NT2/D1 (cell line): ENCODE data around the gene POLE3.
"Not testable (repeated sequence)": the region's sequence is repeated elsewhere in the genome, so short reads cannot be mapped to it uniquely, and the experiment has no call there.

Experiments
- DNase-seq: peaks from one replicate; pipeline ENCODE4 v3.0.0-alpha.2; 2011; ENCODE audit warnings: low read depth, low spot score
- H3K27me3 ChIP-seq: 2 replicates; pipeline ENCODE4 v1.6.0; 2011; ENCODE audit warnings: mild to moderate bottlenecking; ENCODE audit not compliant: insufficient read length, insufficient read depth
- H3K36me3 ChIP-seq: 2 replicates; pipeline ENCODE4 v1.6.1; 2011; ENCODE audit warnings: mild to moderate bottlenecking, low read length, mixed read lengths; ENCODE audit not compliant: insufficient read depth, insufficient read length
- H3K4me1 ChIP-seq: 2 replicates; pipeline ENCODE4 v1.5.1; 2011; ENCODE audit not compliant: insufficient read depth, insufficient read length
- H3K4me3 ChIP-seq: 2 replicates; pipeline ENCODE4 v1.5.1; 2011; ENCODE audit warnings: low read depth; ENCODE audit not compliant: insufficient read length
- H3K9ac ChIP-seq: 2 replicates; pipeline ENCODE4 v1.6.0; 2011; ENCODE audit warnings: low read depth; ENCODE audit not compliant: insufficient read length
- H3K9me3 ChIP-seq: 2 replicates; pipeline ENCODE4 v1.5.1; 2011; ENCODE audit warnings: mild to moderate bottlenecking, low read length; ENCODE audit not compliant: insufficient read depth
- SUZ12 ChIP-seq: IDR thresholded peaks from 2 replicates; pipeline ENCODE4 v1.6.1; 2011; ENCODE audit not compliant: insufficient read length, insufficient read depth; ENCODE audit errors: extremely low read depth
- YY1 ChIP-seq: IDR thresholded peaks from 2 replicates; pipeline ENCODE4 v1.6.1; 2011; ENCODE audit not compliant: insufficient read length, insufficient read depth
- ZNF274 ChIP-seq: IDR thresholded peaks from 2 replicates; pipeline ENCODE4 v1.6.1; 2011; ENCODE audit warnings: mild to moderate bottlenecking, low read depth, low read length

Gene POLE3

DNA sequence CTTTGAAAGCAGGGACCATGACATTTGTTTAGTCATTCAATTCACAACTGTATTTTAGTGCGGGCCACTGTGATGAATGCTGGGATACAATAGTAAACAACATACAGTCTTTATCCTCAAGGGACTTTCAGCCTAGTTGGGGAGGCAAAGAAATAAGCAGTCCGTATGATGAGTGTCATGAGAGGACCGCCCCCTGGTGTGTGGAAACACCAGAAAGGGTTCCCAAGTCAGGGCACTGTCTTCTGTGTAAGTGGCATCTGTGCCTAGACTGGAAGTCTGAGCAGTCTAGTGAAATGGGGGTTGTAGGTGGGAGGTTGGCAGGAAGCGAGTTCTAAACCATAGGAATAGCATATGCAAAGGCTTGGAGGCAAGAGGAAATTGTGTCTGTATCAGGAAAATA is 6.9 kb upstream of the POLE3 start:
- Histone ChIP-seq H3K4me1 (no peaks in the 10 kb centered on the region), H3K27me3 (no peaks in the 10 kb centered on the region), H3K36me3 (no peaks in the 10 kb centered on the region), H3K9ac (no peak overlapping the region), H3K4me3 (no peak overlapping the region), H3K9me3 (no peaks in the 10 kb centered on the region)
- TF ChIP-seq ZNF274, result no peak
- no peak for TF ChIP-seq SUZ12
- no peak for TF ChIP-seq YY1
- no peak for DNase-seq

DNA sequence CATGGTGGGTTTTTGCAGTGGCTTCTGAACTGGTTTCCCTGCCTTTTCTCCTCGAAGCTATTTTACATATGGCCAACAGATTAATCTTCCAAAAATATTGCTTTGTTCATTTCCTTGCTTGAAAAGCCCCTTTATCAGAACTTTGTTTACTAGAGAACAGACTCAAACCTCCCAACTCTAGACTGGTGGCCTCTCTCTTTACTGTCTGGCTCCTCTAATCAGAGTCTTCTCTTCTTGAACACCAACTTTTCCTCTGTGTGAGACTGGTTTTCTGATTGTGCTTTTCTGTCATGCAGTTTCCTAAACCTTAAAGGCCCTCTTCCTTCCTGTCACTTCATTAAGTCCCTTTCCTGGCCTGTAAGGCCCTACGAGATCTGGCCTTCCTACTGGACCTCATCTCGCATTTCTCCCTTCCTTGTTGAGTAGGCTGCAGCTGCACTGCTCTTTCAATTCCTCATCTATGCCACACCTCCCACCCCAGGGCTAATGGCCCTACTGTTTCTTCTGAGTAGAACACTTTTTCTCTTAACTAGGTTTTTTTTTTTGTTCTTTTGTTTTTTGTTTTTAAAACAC is 5.8 kb upstream of the POLE3 start:
- DNase-seq, result no peak
- Histone ChIP-seq H3K4me1 (no peaks in the 10 kb centered on the region), H3K36me3 (no peaks in the 10 kb centered on the region), H3K9me3 (no peaks in the 10 kb centered on the region), H3K27me3 (no peaks in the 10 kb centered on the region), H3K9ac (no peak overlapping the region), H3K4me3 (no peak overlapping the region)
- TF ChIP-seq ZNF274 (no peak), SUZ12 (no peak), YY1 (no peak)

DNA sequence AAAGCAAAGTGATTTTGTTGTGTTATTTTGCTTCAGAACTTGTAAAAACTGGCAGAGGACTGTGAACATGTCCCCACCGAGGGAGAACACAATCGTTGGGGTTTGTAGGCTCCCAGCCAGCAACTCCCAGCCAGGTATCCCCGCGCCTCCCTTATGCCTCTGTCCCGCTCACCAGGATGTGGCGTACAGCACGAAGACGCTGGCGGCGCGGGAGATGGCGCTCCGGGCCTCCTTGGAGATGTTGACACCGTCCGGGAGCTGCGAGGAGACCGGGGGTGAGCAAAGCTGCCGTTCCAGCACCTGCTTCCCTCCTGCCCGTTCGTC is 630 bp downstream of the POLE3 start:
- no peak for DNase-seq
- TF ChIP-seq YY1, result no peak
- no peak for TF ChIP-seq SUZ12
- TF ChIP-seq ZNF274, result no peak

DNA sequence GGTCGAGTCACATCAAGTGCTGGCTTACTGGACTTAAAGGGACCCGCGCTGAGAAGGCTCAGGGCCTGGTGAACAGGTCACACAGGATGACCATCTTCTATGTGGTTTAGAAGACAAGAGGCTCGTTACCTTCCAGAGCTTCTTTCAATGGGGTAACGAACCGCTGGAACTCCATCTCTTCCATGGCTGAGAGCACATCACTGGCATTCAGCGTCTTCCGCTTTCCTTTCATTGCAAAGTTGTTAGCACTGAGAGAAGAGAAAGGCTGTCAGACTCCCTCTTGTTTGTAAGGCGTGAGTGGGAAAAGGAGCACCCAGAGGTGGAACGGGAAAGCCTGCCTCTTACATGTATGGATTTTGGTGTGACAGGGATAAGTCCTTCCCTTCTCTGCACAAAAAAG is 994 bp downstream of the POLE3 start:
- peak overlapping the region; percentile 97 for H3K4me3 ChIP-seq

More for the DNA sequence above, 630 bp downstream of the POLE3 start:
- H3K4me1 ChIP-seq, result no peaks in the 10 kb centered on the region
- H3K36me3 ChIP-seq, result peaks cover 33% of the 10 kb centered on the region
- no peaks in the 10 kb centered on the region for H3K9me3 ChIP-seq
- H3K27me3 ChIP-seq, result no peaks in the 10 kb centered on the region
- H3K9ac ChIP-seq, result peak overlapping the region; percentile 93
- H3K4me3 ChIP-seq, result peak overlapping the region; percentile 97

DNA sequence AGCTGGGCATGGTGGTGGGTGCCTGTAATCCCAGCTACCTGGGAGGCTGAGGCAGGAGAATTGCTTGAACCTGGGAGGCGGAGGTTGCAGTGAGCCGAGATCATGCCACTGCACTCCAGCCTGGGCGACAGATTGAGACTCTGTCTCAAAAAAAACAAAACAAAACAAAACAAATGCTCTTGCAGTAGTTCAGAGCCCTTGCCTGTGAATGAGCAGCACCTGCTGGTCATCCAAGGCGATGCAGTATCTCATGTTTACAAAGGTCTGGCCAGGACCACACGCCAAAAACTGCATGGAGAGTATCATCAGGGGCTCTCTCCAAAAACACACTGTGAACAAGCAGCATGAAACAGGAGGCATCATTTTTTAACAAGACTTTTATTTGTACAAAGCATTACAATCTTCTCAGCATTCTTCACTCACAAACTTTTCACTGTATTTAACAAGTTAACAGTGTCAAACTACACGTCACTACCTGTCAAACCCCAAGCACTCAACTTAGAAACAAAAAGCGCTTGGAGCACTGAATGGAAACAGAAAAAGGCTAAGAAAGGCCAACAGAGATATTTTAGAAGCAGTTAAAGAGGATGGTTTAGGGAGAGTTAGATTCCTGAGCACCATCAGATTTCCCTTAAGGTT is 3.5 kb downstream of the POLE3 start:
- not testable (repeated sequence) for H3K4me1 ChIP-seq, H3K4me3 ChIP-seq, H3K9me3 ChIP-seq, DNase-seq, H3K9ac ChIP-seq, H3K27me3 ChIP-seq
- H3K36me3 ChIP-seq, result peaks cover 33% of the 10 kb centered on the region

More for the DNA sequence above, 994 bp downstream of the POLE3 start:
- no peak for TF ChIP-seq ZNF274
- no peak for TF ChIP-seq SUZ12
- TF ChIP-seq YY1, result no peak
- peaks cover 33% of the 10 kb centered on the region for H3K36me3 ChIP-seq
- no peak for DNase-seq
- H3K4me1 ChIP-seq, result no peaks in the 10 kb centered on the region
- peak overlapping the region; percentile 93 for H3K9ac ChIP-seq
- no peaks in the 10 kb centered on the region for H3K27me3 ChIP-seq
- no peaks in the 10 kb centered on the region for H3K9me3 ChIP-seq

DNA sequence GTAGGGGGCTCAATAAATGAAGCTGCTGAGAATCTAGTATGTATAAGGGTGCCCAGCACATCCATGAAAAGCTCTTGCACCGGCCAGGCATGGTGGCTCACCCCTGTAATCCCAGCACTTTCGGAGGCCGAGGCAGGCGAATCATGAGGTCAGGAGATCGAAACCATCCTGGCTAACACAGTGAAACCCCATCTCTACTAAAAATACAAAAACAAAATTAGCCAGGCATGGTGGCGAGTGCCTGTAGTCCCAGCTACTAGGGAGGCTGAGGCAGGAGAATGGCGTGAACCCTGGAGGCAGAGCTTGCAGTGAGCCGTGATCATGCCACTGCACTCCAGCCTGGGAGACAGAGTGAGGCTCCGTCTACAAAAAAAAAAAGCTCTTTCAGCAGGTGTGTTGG is 4.1 kb downstream of the POLE3 start:
- DNase-seq, H3K9ac ChIP-seq, H3K4me3 ChIP-seq, H3K27me3 ChIP-seq, H3K4me1 ChIP-seq, H3K9me3 ChIP-seq: not testable (repeated sequence)
- H3K36me3 ChIP-seq, result peaks cover 33% of the 10 kb centered on the region

DNA sequence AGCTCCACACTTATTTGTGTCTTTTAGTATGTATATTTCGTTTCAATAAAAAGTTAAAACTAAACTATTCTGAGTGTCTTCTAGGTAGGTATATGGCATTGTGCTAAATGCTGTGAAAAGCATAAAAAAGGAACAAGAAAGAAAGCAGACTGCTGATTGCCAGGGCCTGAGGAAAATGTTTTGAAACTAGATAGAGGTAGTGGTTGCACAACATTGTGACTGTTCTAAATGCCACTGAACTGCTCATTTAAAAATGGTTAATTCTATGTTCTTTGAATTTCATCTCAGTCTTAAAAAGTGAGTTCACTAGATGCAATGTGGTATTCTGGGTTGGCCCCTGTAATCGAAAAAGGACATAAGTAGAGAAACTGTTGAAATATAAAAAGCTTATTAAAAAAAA is 6.8 kb downstream of the POLE3 start:
- no peak for DNase-seq
- no peak for TF ChIP-seq SUZ12
- TF ChIP-seq YY1, result no peak
- TF ChIP-seq ZNF274, result no peak
- Histone ChIP-seq H3K4me3 (no peak overlapping the region), H3K9ac (no peak overlapping the region), H3K9me3 (no peaks in the 10 kb centered on the region), H3K4me1 (peaks cover 14% of the 10 kb centered on the region), H3K36me3 (peaks cover 19% of the 10 kb centered on the region), H3K27me3 (no peaks in the 10 kb centered on the region)
